K562 (cell line): Measurements from ENCODE around the gene FAM227A. TPM values are rescaled to one million over a fixed set of nuclear protein-coding genes. Genes with fewer than 3 reads are reported as not detected.

Experiments used
- ATAC-seq: fragments of 200-7000 bp; cut with Tn5 transposase; 3 replicates; pipeline ENCODE4 v1.9.1; 2020; ENCODE audit warnings: moderate library complexity
- BruUV-seq: library from RNA; stranded (reverse); fragments of 400-500 nt; replicated peaks from 2 replicates; lab custom pipeline; 2021; lab: Mats Ljungman, UMichigan
- CTCF ChIA-PET: fragments of 300-600 bp; formaldehyde crosslinking; extraction: SDS; loops from one replicate; lab custom pipeline; 2021; ENCODE audit warnings: low intra/inter-chr PET ratio; lab: Yijun Ruan, JAX
- POLR2A ChIA-PET: fragments of 300-600, 350-650 bp; sonication (Branson Sonifier 250); formaldehyde crosslinking; extraction: SDS; loops from one replicate; lab custom pipeline; 2021; ENCODE audit warnings: antibody characterized with exemption, inconsistent platforms; lab: Yijun Ruan, JAX
- DNase-seq, 4 experiments: peaks; one replicate each; pipeline versions ENCODE4 v3.0.0 to v3.0.0-alpha.2; 2011 to 2018; ENCODE audit warnings: low spot score in 3 of 4, mixed read lengths in 3 of 4; ENCODE audit errors: extremely low read depth in 1 of 4
- FAIRE-seq: peaks from 2 replicates; lab custom pipeline; 2011; peaks lifted over from hg19 to GRCh38; lab: Jason Lieb, UNC
- H2AFZ ChIP-seq: 2 replicates; pipeline ENCODE4 v1.6.0; 2011; ENCODE audit warnings: low read depth, low read length, control low read depth, inconsistent platforms
- H3K27ac ChIP-seq: fragments of 200-600 bp; 3 replicates; pipeline ENCODE4 v1.8.0; 2011; ENCODE audit warnings: low read depth, mild to moderate bottlenecking, control low read depth, inconsistent platforms, low read length, moderate library complexity, mixed read lengths; ENCODE audit errors: extremely low read depth
- H3K27me3 ChIP-seq, 2 experiments: fragments of 300-600 bp in 1 of 2; 2 replicates in 1 of 2; 3 replicates in 1 of 2; pipeline versions ENCODE4 v1.6.0 to v1.8.0; 2011; ENCODE audit warnings: inconsistent platforms in 2 of 2, low read length in 2 of 2, mild to moderate bottlenecking in 1 of 2, mixed read lengths in 1 of 2, moderate library complexity in 1 of 2; ENCODE audit not compliant: control insufficient read depth in 2 of 2, insufficient read depth in 2 of 2
- H3K36me3 ChIP-seq: fragments of 300-600 bp; 3 replicates; pipeline ENCODE4 v1.8.0; 2011; ENCODE audit warnings: mild to moderate bottlenecking, low read length, inconsistent platforms; ENCODE audit not compliant: control insufficient read depth, insufficient read depth
- H3K4me1 ChIP-seq, 2 experiments: fragments of 200-600 bp in 1 of 2; replicated peaks in 1 of 2; 2 replicates in 1 of 2; 3 replicates in 1 of 2; pipeline versions ENCODE4 v1.5.1 to v1.8.0; 2011; ENCODE audit warnings: inconsistent platforms in 2 of 2, low read length in 2 of 2, mild to moderate bottlenecking in 1 of 2, mixed read lengths in 1 of 2, moderate library complexity in 1 of 2; ENCODE audit not compliant: control insufficient read depth in 2 of 2, insufficient read depth in 2 of 2
- H3K4me2 ChIP-seq: 2 replicates; pipeline ENCODE4 v1.6.1; 2011; ENCODE audit warnings: low read length, control low read depth, inconsistent platforms, mixed read lengths; ENCODE audit not compliant: insufficient read depth
- H3K4me3 ChIP-seq: fragments of 200-600 bp; sonication (generic), shearing (Covaris generic); 2 replicates; pipeline ENCODE4 v1.5.1; 2016; ENCODE audit warnings: control low read depth, inconsistent platforms
- H3K79me2 ChIP-seq: fragments of 200-600 bp; 3 replicates; pipeline ENCODE4 v1.8.0; 2011; ENCODE audit warnings: low read length, inconsistent platforms; ENCODE audit not compliant: control insufficient read depth, insufficient read depth
- H3K9ac ChIP-seq, 2 experiments: 2 replicates each; pipeline versions ENCODE4 v1.6.0 to v1.6.1; 2011; ENCODE audit warnings: low read depth in 2 of 2, low read length in 2 of 2, control low read depth in 1 of 2, inconsistent platforms in 1 of 2, mild to moderate bottlenecking in 1 of 2, mixed read lengths in 1 of 2; ENCODE audit not compliant: insufficient read depth in 1 of 2
- H3K9me1 ChIP-seq: one replicate; pipeline ENCODE4 v1.6.0; 2011; ENCODE audit warnings: inconsistent platforms, mild to moderate bottlenecking, low read length, moderate library complexity; ENCODE audit not compliant: control insufficient read depth, insufficient read depth
- H3K9me3 ChIP-seq: replicated peaks from 2 replicates; pipeline ENCODE4 v1.5.1; 2011; ENCODE audit warnings: low read depth, low read length, inconsistent platforms; ENCODE audit not compliant: control insufficient read depth, insufficient read depth
- H4K20me1 ChIP-seq: replicated peaks from 2 replicates; pipeline ENCODE4 v1.6.1; 2011; ENCODE audit warnings: low read length, inconsistent platforms, mixed read lengths; ENCODE audit not compliant: control insufficient read depth, insufficient read depth
- BMI1 ChIP-seq: fragments of 150-350 bp; IDR thresholded peaks from 2 replicates; pipeline ENCODE4 v1.6.1; 2014; ENCODE audit warnings: low read length
- BRD9 ChIP-seq: fragments of 450-650 bp; IDR thresholded peaks from 2 replicates; pipeline ENCODE4 v1.6.1; 2018; ENCODE audit warnings: low read depth; ENCODE audit not compliant: partially characterized antibody
- FOXK2 ChIP-seq, 2 experiments: fragments of 450-650 bp; IDR thresholded peaks in 1 of 2; conservative IDR thresholded peaks in 1 of 2; 2 replicates each; pipeline ENCODE4 v1.6.1; 2016; ENCODE audit warnings: low read depth in 2 of 2, mild to moderate bottlenecking in 1 of 2
- NFIX ChIP-seq: fragments of 250-450 bp; sonication (Bioruptor Pico); IDR thresholded peaks from 2 replicates; pipeline ENCODE4 v1.4.0; 2020; ENCODE audit warnings: low read depth, mild to moderate bottlenecking, moderate library complexity
- TEAD1 ChIP-seq, 2 experiments: fragments of 450-650 bp in 1 of 2; sonication (generic) in 1 of 2; formaldehyde crosslinking; IDR thresholded peaks; 2 replicates each; pipeline versions ENCODE4 v1.4.0 to v1.8.0; 2020 to 2022; ENCODE audit warnings: mild to moderate bottlenecking in 2 of 2, missing genetic modification reagents in 1 of 2
- ZNF212 ChIP-seq: fragments of 450-650 bp; formaldehyde crosslinking; IDR thresholded peaks from 2 replicates; pipeline ENCODE4 v1.4.0; 2020; ENCODE audit warnings: mild to moderate bottlenecking
- ZNF232 ChIP-seq: sonication (generic); formaldehyde crosslinking; IDR thresholded peaks from 2 replicates; pipeline ENCODE4 v1.8.0; 2022; ENCODE audit warnings: mild to moderate bottlenecking, missing genetic modification reagents
- WGBS: fragments of 100-300 bp; shearing (Covaris generic); methylation state at CpG from one replicate; pipeline ENCODE4 v1.1.6; 2016; ENCODE audit warnings: low coverage, mixed read lengths; ENCODE audit not compliant: insufficient coverage; ENCODE audit errors: missing lambda C conversion rate; 5-methylcytosine and 5-hydroxymethylcytosine counted together
- in situ Hi-C: fragments of 300-500 bp; cut with MboI; formaldehyde crosslinking; loops from 4 replicates; pipeline ENCODE4 v1.15.0; 2018; ENCODE audit warnings: inconsistent platforms, mixed read lengths
- intact Hi-C: fragments of 100-400 bp; cut with micrococcal nuclease; formaldehyde crosslinking; loops from 2 replicates; pipeline ENCODE4 v1.14.2; 2022
- polyA plus RNA-seq, 8 experiments: library from polyadenylated mRNA; depleted of rRNA in 4 of 8; stranded (reverse) in 5 of 8; unstranded in 3 of 8; fragments of >200 nt; fragmentation: Nextera tagmentation in 2 of 8; fragmentation: Illumina TruSeq in 1 of 8; extraction: Ambion mirVana in 2 of 8; extraction: Trizol in 1 of 8; gene quantifications; 2 replicates each; pipeline versions ENCODE4 v1.2.1 to v1.2.3, GENCODE V29; 2011 to 2014; ENCODE audit warnings: inconsistent platforms in 1 of 8, missing spikeins in 1 of 8
- total RNA-seq, 7 experiments: library from RNA; depleted of rRNA in 6 of 7; stranded (reverse); fragments of >200 nt in 6 of 7; fragmentation: Illumina TruSeq in 2 of 7; extraction: Trizol in 2 of 7; gene quantifications; 2 replicates each; pipeline versions ENCODE4 v1.2.1 to v1.2.3, GENCODE V29; 2011 to 2021; ENCODE audit warnings: low replicate concordance in 1 of 7
- TF ChIP-seq, protein P1 (sequence below): IDR thresholded peaks from 2 replicates; pipeline ENCODE4 v1.6.1; 2014; ENCODE audit warnings: antibody characterized with exemption
- TF ChIP-seq, protein P2 (sequence below), 2 experiments: fragments of 450-650 bp in 1 of 2; sonication (generic) in 1 of 2; formaldehyde crosslinking in 1 of 2; IDR thresholded peaks in 1 of 2; conservative IDR thresholded peaks in 1 of 2; 2 replicates each; pipeline versions ENCODE4 v1.6.1 to v1.8.1; 2016 to 2023; ENCODE audit warnings: mild to moderate bottlenecking in 2 of 2, moderate library complexity in 2 of 2, inconsistent platforms in 1 of 2, missing genetic modification reagents in 1 of 2
- TF ChIP-seq, protein P3 (sequence below), 3 experiments: fragments of 200-800 bp in 1 of 3; fragments of 250-450 bp in 1 of 3; fragments of 450-650 bp in 1 of 3; sonication (Bioruptor Pico) in 1 of 3; sonication (Bioruptor generic) in 1 of 3; formaldehyde crosslinking in 1 of 3; IDR thresholded peaks; 2 replicates each; pipeline versions ENCODE4 v1.6.1 to v1.8.0; 2016 to 2022; ENCODE audit warnings: mild to moderate bottlenecking in 2 of 3, missing genetic modification characterization in 2 of 3, missing compliant biosample characterization in 1 of 3, moderate library complexity in 1 of 3
- TF ChIP-seq, protein P4 (sequence below): fragments of 450-650 bp; IDR thresholded peaks from 2 replicates; pipeline ENCODE4 v1.6.1; 2016; ENCODE audit warnings: missing biosample characterization, missing genetic modification characterization

Gene FAM227A
- total and polyA plus RNA-seq, 9 of the 15 experiments (the other 6 are each of a cell fraction or from before 2014, with no cell fraction given), result 0.10 to 2.2 (median 0.83) TPM

DNA sequence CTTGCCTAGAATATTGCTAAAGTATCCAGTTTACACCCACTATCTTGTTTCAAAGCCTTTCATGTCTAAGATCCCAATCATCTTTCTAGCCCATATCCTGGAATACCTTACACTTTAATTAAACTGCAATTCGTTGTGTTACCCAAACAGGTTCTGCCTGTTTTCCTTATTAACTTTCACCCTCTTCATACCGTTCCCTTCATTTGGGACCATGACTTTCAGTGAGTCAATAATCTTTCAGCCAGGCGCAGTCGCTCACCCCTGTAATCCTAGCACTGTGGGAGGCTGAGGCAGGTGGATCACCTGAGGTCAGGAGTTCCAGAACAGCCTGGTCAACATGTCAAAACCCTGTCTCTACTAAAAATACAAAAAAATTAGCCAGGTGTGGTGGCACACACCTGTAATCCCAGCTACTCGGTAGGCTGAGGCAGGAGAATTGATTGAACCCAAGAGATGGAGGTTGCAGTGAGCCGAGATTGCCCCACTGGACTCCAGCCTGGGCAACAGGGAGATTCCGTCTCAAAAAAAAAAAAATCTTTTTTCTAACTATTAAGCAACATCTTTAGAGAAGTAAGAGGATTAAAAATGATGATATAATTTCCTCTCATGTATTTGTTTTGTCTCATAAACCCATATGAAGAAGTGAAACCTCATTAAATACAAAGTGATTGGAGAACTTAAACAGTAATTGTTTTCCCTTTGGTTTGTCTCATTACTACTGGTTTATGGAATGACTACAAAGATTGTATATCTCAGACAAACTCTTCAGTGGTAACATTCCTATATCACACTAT is 106.9 kb downstream of the FAM227A start:
- H3K4me3 ChIP-seq, result no peak overlapping the region
- H3K4me1 ChIP-seq, result no peaks in the 10 kb centered on the region
- H3K9me3 ChIP-seq, result no peaks in the 10 kb centered on the region
- CTCF ChIA-PET, result interaction anchor here (0.7 kb wide), 1 partner anchor 31 kb away, joined by 3 read pairs; no protein-coding TSS in a partner anchor
- in situ Hi-C loops (no loop called here), intact Hi-C loops (no loop called here)
- FAIRE-seq, result no peak
- H3K79me2 ChIP-seq, result no peaks in the 10 kb centered on the region
- no peaks in the 10 kb centered on the region for H4K20me1 ChIP-seq
- 53% methylated on average over 7 of the region's 7 CpGs for WGBS
- POLR2A ChIA-PET, result no interaction called here
- H3K4me2 ChIP-seq, result no peak overlapping the region
- DNase-seq, result no peak
- no TSS peak for BruUV-seq
- ATAC-seq, result no peak
- no peaks in the 10 kb centered on the region for H3K27me3 ChIP-seq
- H3K36me3 ChIP-seq, result no peaks in the 10 kb centered on the region; the same call in 2 of the 3 replicates
- no peak overlapping the region for H2AFZ ChIP-seq
- no peak overlapping the region for H3K27ac ChIP-seq
- no peak overlapping the region for H3K9ac ChIP-seq
- no peaks in the 10 kb centered on the region for H3K9me1 ChIP-seq
- TF ChIP-seq ZNF232 (CRISPR knock-in tag) (no peak), NFIX (CRISPR knock-in tag) (no peak), BMI1 (no peak), FOXK2 (conservative IDR thresholded peaks at IDR 0.05 in 1 of 2, IDR thresholded peaks at IDR 0.05 in 1 of 2; ENCODE audit: low read depth in 2 of 2) (no peak), ZNF212 (CRISPR knock-in tag) (no peak), TEAD1 (CRISPR knock-in tag; IDR thresholded peaks at IDR 0.05) (no peak), BRD9 (no peak)
- TF ChIP-seq, protein P1, sequence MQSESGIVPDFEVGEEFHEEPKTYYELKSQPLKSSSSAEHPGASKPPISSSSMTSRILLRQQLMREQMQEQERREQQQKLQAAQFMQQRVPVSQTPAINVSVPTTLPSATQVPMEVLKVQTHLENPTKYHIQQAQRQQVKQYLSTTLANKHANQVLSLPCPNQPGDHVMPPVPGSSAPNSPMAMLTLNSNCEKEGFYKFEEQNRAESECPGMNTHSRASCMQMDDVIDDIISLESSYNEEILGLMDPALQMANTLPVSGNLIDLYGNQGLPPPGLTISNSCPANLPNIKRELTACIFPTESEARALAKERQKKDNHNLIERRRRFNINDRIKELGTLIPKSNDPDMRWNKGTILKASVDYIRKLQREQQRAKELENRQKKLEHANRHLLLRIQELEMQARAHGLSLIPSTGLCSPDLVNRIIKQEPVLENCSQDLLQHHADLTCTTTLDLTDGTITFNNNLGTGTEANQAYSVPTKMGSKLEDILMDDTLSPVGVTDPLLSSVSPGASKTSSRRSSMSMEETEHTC, result no peak
- TF ChIP-seq, protein P2, sequence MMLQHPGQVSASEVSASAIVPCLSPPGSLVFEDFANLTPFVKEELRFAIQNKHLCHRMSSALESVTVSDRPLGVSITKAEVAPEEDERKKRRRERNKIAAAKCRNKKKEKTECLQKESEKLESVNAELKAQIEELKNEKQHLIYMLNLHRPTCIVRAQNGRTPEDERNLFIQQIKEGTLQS (IDR thresholded peaks at IDR 0.05), result no peak
- TF ChIP-seq, protein P2 (CRISPR knock-in tag; conservative IDR thresholded peaks at IDR 0.05), result no peak
- TF ChIP-seq, protein P3, sequence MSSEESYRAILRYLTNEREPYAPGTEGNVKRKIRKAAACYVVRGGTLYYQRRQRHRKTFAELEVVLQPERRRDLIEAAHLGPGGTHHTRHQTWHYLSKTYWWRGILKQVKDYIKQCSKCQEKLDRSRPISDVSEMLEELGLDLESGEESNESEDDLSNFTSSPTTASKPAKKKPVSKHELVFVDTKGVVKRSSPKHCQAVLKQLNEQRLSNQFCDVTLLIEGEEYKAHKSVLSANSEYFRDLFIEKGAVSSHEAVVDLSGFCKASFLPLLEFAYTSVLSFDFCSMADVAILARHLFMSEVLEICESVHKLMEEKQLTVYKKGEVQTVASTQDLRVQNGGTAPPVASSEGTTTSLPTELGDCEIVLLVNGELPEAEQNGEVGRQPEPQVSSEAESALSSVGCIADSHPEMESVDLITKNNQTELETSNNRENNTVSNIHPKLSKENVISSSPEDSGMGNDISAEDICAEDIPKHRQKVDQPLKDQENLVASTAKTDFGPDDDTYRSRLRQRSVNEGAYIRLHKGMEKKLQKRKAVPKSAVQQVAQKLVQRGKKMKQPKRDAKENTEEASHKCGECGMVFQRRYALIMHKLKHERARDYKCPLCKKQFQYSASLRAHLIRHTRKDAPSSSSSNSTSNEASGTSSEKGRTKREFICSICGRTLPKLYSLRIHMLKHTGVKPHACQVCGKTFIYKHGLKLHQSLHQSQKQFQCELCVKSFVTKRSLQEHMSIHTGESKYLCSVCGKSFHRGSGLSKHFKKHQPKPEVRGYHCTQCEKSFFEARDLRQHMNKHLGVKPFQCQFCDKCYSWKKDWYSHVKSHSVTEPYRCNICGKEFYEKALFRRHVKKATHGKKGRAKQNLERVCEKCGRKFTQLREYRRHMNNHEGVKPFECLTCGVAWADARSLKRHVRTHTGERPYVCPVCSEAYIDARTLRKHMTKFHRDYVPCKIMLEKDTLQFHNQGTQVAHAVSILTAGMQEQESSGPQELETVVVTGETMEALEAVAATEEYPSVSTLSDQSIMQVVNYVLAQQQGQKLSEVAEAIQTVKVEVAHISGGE (CRISPR knock-in tag; IDR thresholded peaks at IDR 0.05), result no peak
- TF ChIP-seq, protein P4, sequence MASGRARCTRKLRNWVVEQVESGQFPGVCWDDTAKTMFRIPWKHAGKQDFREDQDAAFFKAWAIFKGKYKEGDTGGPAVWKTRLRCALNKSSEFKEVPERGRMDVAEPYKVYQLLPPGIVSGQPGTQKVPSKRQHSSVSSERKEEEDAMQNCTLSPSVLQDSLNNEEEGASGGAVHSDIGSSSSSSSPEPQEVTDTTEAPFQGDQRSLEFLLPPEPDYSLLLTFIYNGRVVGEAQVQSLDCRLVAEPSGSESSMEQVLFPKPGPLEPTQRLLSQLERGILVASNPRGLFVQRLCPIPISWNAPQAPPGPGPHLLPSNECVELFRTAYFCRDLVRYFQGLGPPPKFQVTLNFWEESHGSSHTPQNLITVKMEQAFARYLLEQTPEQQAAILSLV (tag), result no peak
